SK-N-SH treated with all-trans-retinoic acid at 6 μM for 48 hours (cell line): ENCODE data around the gene HTR3A.

ENCODE experiments used
- CREB5 ChIP-seq: fragments of 250-450 bp; sonication (Bioruptor Pico); IDR thresholded peaks from 2 replicates; pipeline ENCODE4 v1.5.1; 2020; ENCODE audit warnings: low read depth, mild to moderate bottlenecking, moderate library complexity
- ISL1 ChIP-seq: fragments of 250-450 bp; sonication (Bioruptor Pico); IDR thresholded peaks from 2 replicates; pipeline ENCODE4 v2.1.2; 2022; ENCODE audit warnings: mild to moderate bottlenecking, moderate library complexity
- PATZ1 ChIP-seq: fragments of 250-450 bp; sonication (Bioruptor Pico); IDR thresholded peaks from 2 replicates; pipeline ENCODE4 v1.8.0; 2020; ENCODE audit warnings: mild to moderate bottlenecking, moderate library complexity, borderline replicate concordance
- TOX ChIP-seq: fragments of 250-450 bp; sonication (Bioruptor Pico); IDR thresholded peaks from 2 replicates; pipeline ENCODE4 v1.8.0; 2021; ENCODE audit warnings: mild to moderate bottlenecking, moderate library complexity, borderline replicate concordance
- TSHZ2 ChIP-seq: fragments of 250-450 bp; sonication (Bioruptor Pico); IDR thresholded peaks from 2 replicates; pipeline ENCODE4 v1.5.0; 2020; ENCODE audit warnings: mild to moderate bottlenecking, moderate library complexity

GRCh38 chr11:113977071-113977490 lies 2.2 kb downstream of the HTR3A start:
- TF ChIP-seq ISL1 (CRISPR knock-in tag) (no peak), TOX (no peak), CREB5 (CRISPR knock-in tag) (no peak), PATZ1 (CRISPR knock-in tag) (no peak), TSHZ2 (CRISPR knock-in tag) (no peak)
